ENCODE measurements around the gene PCDHGA1.
A peak's percentile ranks its signal among the peaks of the same experiment; 100 is the strongest.

PCDHGA1 gene

GRCh38 chr5:141330299-141331080, at the start of gene PCDHGA1:
TSS of gene PCDHGA1 (plus strand) at chr5:141330514.
- no peaks in the 10 kb centered on the region for H3K27me3 ChIP-seq (ENCODE audit: control insufficient read depth, low read length)
- peak within 1 kb of the TSS; percentile 69 for H3K4me3 ChIP-seq (ENCODE audit: low read length)
- H3K27ac ChIP-seq (ENCODE audit: low read depth, low read length): no peak within 1 kb of the TSS
- no peaks in the 10 kb centered on the region for H3F3A ChIP-seq (ENCODE audit: control insufficient read depth, insufficient read depth)
- TF ChIP-seq CTCF (IDR thresholded peaks at IDR 0.05; ENCODE audit: low read depth, low read length, poor library complexity, severe bottlenecking): peak; percentile 58
- TF ChIP-seq EZH2phosphoT487 (IDR thresholded peaks at IDR 0.05; ENCODE audit: borderline replicate concordance, low read length): no peak
- peaks cover 40% of the 10 kb centered on the region for H3K4me1 ChIP-seq (ENCODE audit: control insufficient read depth, low read length)
- peaks cover 16% of the 10 kb centered on the region; the same call in 1 of the 2 replicates for H3K9me3 ChIP-seq (ENCODE audit: control insufficient read depth, insufficient read depth, low read length)
- no peaks in the 10 kb centered on the region for H4K20me1 ChIP-seq (ENCODE audit: control insufficient read depth, insufficient read depth, low read depth, low read length)
- H3K36me3 ChIP-seq (ENCODE audit: control insufficient read depth, low read length): no peaks in the 10 kb centered on the region
- H3K4me2 ChIP-seq (ENCODE audit: low read length): peak within 1 kb of the TSS; percentile 72
- H3K9me2 ChIP-seq (replicated peaks; ENCODE audit: control insufficient read depth, low read length): no peaks in the 10 kb centered on the region
- no peaks in the 10 kb centered on the region for H3K79me2 ChIP-seq (ENCODE audit: control insufficient read depth, low read length)

DNA sequence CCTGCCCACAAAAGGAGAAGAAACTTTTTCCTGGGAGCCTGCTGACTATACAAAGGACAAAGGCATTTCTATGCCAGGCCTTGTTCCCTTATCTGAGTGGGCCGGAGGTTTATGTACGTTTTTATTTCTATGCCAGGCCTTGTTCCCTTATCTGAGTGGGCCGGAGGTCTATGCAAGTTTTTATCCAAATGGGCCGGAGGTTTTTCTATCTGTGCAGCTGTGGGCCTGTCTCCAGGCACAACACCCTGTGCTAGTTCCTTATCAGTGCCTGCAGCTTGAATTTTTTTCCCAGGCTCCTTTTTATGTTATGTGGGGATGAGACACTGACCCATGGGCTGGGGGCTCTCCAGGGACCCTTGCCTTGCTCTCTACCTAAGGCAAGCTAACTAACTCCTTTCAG, 31.9 kb upstream of the PCDHGA1 start:
- Histone ChIP-seq H3K79me2 (ENCODE audit: control insufficient read depth, low read length) (no peaks in the 10 kb centered on the region), H3K9me3 (ENCODE audit: control insufficient read depth, insufficient read depth, low read length) (no peaks in the 10 kb centered on the region; the same call in 1 of the 2 replicates), H3K4me3 (ENCODE audit: low read length) (no peak overlapping the region), H3K4me1 (ENCODE audit: control insufficient read depth, low read length) (no peaks in the 10 kb centered on the region), H3K36me3 (ENCODE audit: control insufficient read depth, low read length) (no peaks in the 10 kb centered on the region), H4K20me1 (ENCODE audit: control insufficient read depth, insufficient read depth, low read depth, low read length) (no peaks in the 10 kb centered on the region), H3K27me3 (ENCODE audit: control insufficient read depth, low read length) (no peaks in the 10 kb centered on the region), H3K9me2 (replicated peaks; ENCODE audit: control insufficient read depth, low read length) (no peaks in the 10 kb centered on the region), H3K27ac (ENCODE audit: low read depth, low read length) (no peak overlapping the region), H3K4me2 (ENCODE audit: low read length) (no peak overlapping the region), H3F3A (ENCODE audit: control insufficient read depth, insufficient read depth) (no peaks in the 10 kb centered on the region)
- no peak for TF ChIP-seq CTCF (IDR thresholded peaks at IDR 0.05; ENCODE audit: low read depth, low read length, poor library complexity, severe bottlenecking)
- TF ChIP-seq EZH2phosphoT487 (IDR thresholded peaks at IDR 0.05; ENCODE audit: borderline replicate concordance, low read length): no peak

DNA sequence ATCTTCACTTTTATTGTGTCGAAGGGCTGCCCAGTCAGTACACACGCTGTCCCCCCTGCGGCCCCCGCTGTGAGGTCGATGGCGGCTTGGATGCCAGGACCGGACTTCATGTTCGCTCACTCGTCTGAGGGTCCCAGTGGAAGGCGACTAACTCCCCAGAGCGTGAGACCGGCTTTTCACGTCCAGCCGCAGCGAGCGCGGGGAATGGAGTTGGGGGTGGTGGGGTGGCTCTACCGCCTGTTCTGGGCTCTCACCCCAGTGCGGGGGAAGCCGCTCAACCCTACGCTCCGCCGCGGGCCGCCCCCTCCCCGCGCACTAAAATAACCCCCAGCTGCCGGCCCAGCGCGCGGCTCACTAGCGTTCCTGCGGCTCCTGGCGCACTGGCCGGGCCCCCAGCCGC, 26.6 kb upstream of the PCDHGA1 start, which contains the start of gene SLC25A2:
TSS of gene SLC25A2 (minus strand) at position 294 of the 400 bp plus-strand sequence. CDS start at position 110, 184 bp downstream.
- peaks cover 7% of the 10 kb centered on the region for H3K79me2 ChIP-seq (ENCODE audit: control insufficient read depth, low read length)
- no peaks in the 10 kb centered on the region for H3F3A ChIP-seq (ENCODE audit: control insufficient read depth, insufficient read depth)
- no peak within 1 kb of the TSS for H3K4me3 ChIP-seq (ENCODE audit: low read length)
- TF ChIP-seq EZH2phosphoT487 (IDR thresholded peaks at IDR 0.05; ENCODE audit: borderline replicate concordance, low read length) (no peak), CTCF (IDR thresholded peaks at IDR 0.05; ENCODE audit: low read depth, low read length, poor library complexity, severe bottlenecking) (no peak)
- no peaks in the 10 kb centered on the region for H3K27me3 ChIP-seq (ENCODE audit: control insufficient read depth, low read length)
- H3K9me3 ChIP-seq (ENCODE audit: control insufficient read depth, insufficient read depth, low read length): peaks cover 19% of the 10 kb centered on the region; the same call in 1 of the 2 replicates
- H3K36me3 ChIP-seq (ENCODE audit: control insufficient read depth, low read length): no peaks in the 10 kb centered on the region
- H3K27ac ChIP-seq (ENCODE audit: low read depth, low read length): no peak within 1 kb of the TSS
- H4K20me1 ChIP-seq (ENCODE audit: control insufficient read depth, insufficient read depth, low read depth, low read length): no peaks in the 10 kb centered on the region
- no peak within 1 kb of the TSS for H3K4me2 ChIP-seq (ENCODE audit: low read length)
- H3K9me2 ChIP-seq (replicated peaks; ENCODE audit: control insufficient read depth, low read length): no peaks in the 10 kb centered on the region
- no peaks in the 10 kb centered on the region for H3K4me1 ChIP-seq (ENCODE audit: control insufficient read depth, low read length)

All from DOHH2 (cell line).